Stimulated activated naive CD4-positive, alpha-beta T cell (primary cell): ENCODE results near the gene EREG.
"Not testable (repeated sequence)": the region's sequence is repeated elsewhere in the genome, so short reads cannot be mapped to it uniquely, and the experiment has no call there.

Source experiments
- DNase-seq, 6 experiments: peaks; one replicate each; lab custom pipeline; 2025; lab: John Stamatoyannopoulos, UW

Gene EREG, protein sequence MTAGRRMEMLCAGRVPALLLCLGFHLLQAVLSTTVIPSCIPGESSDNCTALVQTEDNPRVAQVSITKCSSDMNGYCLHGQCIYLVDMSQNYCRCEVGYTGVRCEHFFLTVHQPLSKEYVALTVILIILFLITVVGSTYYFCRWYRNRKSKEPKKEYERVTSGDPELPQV

DNA sequence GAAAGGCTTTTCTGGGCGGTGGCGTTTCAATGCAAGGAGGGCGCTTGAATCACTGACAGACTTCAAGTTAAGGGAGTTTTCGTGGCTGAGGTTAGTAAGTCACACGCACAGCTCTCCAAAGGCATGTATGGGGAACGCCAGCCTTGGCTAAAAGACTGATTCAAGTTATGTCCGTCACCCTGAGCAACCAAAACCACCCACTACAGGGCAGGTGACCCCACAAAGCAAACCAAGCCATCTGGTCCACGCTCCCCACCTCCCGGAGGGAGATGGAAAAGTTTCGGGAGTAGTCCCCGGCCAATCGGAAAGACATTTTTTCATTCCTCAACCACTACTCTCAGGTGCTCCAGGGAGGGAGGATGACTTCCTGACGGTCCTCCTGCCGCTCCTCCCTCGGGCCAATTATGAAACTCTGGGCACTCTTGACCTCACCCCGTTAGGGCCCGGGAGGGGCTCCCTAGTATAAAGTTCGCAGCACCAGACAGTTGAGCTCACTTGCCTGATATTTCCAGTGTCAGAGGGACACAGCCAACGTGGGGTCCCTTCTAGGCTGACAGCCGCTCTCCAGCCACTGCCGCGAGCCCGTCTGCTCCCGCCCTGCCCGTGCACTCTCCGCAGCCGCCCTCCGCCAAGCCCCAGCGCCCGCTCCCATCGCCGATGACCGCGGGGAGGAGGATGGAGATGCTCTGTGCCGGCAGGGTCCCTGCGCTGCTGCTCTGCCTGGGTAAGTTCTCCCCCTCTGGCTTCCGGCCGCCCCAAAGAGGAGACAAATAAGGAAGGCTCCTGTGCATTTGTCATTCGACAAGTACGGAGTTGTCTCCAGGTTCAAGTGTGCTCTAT lies at the start of gene EREG:
Gene EREG, plus strand, starts transcription at position 494 of the 840 bp plus-strand sequence. Its CDS starts 164 bp downstream, at position 658.
- DNase-seq: peak in 3 of 6 experiments; percentile 1 to 43 (median 5)

DNA sequence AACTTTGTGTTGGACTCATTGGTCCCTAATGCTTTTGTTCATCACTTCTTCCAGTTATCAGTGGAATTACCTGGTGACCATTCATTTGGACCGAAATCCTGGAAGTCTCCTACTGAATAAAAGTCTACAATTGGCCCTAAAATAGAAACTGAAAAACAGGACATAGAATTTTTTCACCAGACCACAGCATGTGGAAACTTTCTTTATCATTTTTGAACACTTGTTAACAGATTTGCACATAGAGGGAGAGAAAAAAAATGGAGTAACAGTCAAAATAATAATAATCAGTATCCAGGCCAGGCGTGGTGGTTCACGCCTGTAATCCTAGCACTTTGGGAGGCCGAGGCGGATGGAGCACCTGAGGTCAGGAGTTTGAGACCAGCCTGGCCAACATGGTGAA lies 49.6 kb upstream of the EREG start:
- no peak for DNase-seq

DNA sequence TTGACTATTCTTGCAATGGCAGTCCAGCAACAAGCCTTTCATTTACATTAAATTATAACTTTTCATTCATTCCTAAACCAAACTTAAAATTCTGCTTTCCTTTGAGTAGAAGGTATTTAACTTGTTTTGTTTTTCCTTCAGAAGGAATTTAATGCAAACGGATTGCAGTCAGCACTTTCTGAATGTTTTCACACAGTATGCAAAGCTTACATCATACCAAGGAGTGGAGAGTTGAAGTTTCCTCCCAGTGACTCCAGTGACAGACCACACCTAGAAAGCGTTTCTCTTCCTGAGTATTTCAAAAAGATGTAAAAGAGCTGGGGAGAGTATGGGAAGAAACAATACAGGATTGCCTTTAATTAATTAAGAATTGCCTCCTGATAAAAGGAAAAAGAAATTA lies 48.5 kb upstream of the EREG start:
- DNase-seq: no peak

DNA sequence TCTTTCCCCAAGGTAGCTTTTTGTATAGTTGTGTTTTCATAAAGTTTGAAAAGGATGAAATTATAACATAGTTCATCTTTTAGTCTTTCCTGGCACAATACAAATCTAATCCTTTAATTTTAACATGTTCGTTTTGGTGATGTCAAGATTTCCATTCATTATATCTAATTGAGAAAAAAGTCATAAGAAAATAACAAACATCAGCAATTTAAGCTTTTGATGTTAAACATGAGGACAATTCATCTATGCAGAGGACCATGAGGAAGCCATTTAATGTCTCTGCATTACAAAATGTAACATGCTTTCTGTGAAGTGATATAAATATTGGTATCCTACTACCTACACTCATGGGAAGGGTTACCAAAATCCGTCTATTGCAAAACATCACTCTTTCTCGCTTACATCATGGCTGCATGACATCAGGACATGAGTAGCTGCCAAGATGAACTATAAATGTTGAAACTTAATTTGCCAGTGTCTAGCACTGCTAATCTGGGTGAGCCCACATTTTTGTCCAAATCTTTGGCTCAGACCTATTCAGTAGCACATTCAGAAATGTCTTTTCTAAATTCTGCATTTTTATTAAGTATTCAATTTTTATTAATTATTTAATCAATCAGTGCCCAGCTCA lies 47.2 kb upstream of the EREG start:
- DNase-seq: no peak

DNA sequence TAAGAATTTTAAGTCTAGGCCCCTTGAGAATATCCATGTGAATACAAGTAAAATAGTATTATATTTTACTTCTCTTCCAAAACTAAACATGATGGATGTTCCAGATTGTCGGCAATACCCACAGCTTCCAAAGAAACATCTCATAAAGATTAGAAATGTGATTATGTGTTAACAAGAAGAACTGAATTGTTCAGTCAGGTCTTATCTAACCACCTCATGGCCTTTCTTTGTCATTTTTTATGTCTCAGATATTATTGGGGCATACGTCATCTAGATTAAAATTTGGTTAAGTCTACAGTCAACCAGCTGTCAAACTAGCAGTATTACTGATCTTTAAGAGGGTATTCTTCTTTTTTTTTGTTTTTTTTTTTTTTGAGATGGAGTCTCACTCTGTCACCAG lies 46.7 kb upstream of the EREG start:
- DNase-seq: no peak

DNA sequence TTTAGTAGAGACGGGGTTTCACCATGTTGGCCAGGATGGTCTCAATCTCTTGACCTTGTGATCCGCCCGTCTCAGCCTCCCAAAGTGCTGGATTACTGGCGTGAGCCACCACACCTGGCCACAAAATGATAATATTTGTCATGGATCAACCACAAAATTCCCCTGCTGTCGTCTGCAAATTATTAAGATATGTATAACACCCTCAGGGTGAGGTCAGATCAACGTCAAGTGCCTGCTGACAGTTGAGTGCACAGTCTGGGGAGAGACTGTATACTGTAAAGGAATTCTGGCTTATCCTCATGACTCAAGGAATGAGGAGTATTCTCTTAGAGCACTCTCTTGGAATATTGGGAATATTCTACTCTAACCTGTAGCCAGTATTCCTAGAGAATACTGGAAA lies 45.5 kb upstream of the EREG start:
- no peak for DNase-seq

DNA sequence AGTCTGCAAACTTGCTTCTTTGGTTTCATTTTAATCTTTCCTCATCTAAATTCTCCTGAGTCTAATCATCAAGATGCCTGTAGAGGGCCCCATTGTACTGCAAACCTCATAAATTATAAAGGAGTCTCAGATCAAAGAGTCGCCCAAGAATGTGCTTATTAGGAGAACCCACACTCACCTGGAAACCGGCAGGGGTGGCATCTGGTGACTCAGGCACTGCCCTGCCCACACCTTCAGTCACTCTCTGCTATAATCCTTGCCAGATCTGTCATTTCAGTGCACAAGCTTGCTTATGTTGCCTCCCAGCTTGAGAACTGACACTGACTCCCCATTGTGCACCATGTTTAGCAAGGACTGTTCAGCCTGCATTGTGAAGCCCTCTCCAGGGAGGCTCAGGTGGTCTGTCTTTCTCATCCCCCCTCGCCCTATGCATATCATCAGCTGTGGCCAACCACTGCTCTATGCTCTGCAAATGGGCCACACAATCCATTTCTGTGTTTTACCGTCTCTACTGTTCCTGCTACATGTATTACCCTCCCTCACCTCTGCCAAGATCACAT lies 44.3 kb upstream of the EREG start:
- peak in 3 of 6 experiments; percentile 0 to 33 (median 17) for DNase-seq

DNA sequence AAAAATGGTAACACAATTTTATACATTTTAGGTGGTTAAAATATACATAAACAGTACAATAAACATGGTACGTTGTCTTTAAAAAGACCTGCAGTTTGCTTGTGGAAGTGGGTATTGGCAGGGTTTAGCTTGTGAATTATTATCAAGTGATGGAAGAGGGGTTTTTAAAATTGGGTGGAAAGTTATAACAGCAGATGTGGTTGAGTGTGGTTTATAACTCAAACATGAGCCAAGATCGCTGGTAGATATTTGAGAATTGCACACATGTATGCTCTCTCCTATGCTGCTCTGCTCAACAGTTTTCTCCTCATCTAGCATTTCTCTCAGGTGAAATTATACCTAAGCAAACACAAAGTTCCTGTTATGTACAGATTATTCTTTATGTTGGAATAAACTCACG lies 42.6 kb upstream of the EREG start:
- no peak for DNase-seq

DNA sequence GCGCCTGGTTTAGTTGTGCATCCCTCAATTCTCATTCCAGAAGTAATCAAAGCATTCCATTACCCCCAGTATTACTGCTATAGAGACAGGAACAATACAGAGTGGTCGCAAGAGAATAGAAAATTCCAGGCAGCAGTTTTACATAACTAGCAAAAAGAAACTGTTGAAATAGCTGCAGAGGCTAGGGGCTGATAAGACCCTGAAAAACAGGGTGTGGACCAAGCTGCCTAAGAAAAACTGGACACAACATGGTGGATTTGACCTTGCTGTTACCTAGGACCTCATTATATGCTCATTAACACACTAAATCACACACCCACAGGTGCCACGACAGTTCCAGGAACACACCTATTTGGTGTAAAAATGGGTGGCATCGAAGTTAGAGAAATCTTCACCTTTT lies 41.3 kb upstream of the EREG start:
- DNase-seq: no peak

DNA sequence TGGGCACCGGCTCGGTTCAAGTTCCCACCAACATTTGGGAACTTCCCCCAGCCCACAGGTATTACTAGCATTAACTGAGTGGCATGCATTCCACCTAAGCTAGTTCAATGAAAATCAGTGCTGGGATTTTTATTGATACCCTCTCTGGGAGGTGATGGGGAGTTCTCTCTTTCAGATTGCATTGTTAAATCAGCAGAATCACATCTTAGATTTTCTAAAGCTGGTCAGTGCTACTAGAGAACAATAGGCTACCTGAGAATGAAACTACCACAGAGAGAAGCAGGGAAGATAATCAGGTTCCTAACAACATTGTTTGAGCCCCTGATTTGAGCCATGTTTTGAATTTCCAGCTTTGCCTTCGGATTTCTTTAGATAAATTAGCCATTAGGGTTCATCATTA lies 40.7 kb upstream of the EREG start:
- no peak for DNase-seq

DNA sequence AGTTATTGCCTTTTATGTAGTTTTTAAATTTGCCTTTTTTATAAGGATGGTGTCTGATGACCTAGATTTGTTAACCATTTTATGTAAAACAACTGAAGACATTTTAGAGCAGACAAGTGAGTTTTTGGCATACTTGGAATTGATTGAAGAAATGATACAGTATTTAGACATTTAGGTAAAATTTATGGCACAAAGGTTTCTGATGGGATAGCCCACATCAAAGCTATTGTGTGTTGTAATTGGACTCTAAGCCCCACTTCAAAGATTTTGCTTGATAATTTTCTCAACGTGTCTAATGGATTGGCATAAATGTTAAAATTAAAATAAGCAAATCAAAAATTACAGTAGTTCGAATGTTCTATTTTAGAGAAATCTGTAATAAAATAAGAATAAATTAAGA lies 39.1 kb upstream of the EREG start:
- no peak for DNase-seq

DNA sequence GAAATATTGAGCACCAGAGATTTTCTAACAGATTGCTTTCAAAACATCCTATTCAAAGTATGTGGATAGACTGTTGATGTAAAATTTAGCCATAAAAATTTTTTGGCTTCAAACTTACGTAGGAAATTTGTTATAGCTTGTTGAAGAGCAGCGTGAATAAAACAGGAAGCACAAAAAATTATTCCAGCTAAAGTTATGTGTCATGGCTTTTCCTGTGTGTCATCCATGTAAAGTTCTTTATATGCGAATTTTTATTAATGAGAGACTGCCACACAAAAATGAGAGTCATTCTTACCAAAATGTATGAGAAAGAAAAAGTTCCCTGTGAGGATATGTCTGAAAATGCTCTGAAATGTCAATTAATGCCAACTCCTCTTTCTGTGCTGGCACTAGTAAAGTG lies 37.2 kb upstream of the EREG start:
- no peak for DNase-seq

DNA sequence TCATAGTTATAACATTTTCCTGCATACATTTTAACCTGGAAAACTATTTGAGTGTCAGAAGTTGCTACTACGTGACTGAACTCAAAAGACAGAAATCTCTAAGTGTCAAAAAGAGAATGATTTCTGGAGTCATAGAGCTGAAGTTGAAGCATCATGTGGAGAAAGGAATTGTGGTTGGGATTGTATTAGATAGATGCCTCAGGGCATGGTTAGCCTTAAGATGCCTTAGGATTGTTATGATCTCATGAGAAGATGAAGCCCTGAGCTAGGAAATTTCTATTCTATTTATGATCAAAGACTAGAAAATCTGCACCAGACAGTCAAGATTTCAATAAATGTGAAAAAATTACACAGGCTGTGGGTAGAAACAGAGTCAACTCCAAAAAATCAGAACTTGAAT lies 36.4 kb upstream of the EREG start:
- DNase-seq: no peak

DNA sequence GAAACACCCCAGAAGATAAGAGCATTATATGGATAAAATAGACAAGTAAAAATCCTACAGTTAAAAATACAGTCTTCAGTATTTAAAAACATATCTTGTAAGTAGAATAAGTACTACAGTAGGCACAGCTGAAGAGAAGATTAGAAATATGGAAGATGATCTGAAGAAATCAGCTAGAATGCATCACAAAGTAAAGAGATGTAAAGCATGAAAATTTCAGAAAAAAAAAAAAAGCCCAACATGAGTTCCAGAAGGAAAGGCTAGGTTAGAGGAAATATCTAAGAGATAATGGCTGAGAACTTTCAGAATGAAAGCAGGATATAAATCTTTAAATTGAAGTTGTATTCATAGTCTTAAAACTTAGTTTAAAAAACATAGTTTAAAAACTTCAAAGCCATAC lies 35.6 kb upstream of the EREG start:
- DNase-seq: no peak

DNA sequence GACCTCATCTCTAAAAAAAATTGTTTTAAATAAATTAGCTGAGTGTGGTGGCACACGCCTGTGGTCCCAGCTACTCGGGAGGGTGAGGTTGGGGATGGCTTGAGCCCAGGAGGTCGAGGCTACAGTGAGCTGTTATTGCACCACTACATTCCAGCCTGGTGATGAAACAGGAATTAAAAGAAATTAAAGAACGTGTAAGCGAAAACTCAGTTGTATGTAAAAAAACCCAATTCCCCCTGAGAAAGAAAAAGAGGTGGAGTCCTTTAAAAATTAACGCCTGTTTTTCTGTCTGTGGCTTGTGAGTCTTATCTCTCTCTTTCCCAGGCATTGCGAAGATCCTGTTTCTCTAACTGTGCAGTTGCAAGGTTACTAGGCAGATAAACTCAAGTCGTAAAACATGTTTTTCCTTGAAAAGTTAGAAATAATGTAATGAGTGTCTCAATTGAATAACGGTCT lies 34.6 kb upstream of the EREG start:
- DNase-seq: no peak

DNA sequence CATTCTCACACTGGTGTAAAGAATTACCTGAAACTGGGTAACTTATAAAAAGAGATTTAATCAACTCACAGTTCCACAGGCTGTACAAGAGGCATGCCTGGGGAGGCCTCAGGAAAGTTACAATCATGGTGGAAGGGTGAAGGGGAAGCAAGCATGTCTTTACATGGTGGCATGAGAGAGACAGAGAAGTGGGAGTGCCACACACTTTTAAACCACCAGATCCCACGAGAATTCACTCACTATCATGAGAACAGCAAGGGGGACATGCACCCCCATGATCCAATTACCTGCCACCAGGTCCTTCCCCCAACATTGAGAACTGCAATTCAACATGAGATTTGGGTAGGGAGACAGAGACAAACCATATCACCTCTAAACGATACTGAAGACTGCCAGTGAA lies 33.7 kb upstream of the EREG start:
- no peak for DNase-seq

DNA sequence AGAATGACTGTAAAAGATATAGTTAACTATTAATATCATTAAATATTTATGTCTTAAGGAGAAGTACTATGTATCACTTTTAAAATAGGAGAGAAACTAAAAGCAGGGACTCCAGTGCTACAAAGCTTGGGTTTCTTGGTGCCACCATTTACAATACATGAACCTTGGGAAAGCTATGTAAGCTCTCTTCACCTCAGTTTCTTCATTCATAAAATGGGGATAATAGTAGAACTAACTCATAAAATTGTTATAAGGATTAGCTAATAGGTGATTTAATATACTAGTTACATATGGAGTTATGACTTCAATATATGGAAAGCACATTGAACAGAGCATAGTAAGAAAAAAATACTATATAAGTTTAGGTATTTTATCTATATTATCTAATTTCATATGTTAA lies 33.0 kb upstream of the EREG start:
- DNase-seq: no peak

DNA sequence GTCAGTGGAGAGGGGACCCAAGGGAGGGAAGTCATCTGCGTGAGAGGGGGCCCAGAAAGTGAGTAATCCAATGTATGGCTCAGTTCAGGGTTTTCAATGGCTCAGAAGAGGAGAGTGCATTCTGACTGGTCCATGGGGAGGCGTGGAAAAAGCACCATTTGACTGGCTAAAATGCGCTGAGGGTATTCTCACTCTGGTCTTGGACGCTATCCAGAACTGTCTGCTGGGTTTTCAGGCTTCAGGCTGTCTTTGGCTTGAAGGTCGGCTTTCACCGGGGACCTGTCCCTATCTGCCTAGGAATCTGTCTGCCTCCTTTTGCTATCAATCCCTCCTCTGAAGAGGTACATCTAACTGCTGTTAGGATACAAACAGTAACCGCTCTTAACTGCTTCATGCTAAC lies 30.3 kb upstream of the EREG start:
- DNase-seq: no peak

DNA sequence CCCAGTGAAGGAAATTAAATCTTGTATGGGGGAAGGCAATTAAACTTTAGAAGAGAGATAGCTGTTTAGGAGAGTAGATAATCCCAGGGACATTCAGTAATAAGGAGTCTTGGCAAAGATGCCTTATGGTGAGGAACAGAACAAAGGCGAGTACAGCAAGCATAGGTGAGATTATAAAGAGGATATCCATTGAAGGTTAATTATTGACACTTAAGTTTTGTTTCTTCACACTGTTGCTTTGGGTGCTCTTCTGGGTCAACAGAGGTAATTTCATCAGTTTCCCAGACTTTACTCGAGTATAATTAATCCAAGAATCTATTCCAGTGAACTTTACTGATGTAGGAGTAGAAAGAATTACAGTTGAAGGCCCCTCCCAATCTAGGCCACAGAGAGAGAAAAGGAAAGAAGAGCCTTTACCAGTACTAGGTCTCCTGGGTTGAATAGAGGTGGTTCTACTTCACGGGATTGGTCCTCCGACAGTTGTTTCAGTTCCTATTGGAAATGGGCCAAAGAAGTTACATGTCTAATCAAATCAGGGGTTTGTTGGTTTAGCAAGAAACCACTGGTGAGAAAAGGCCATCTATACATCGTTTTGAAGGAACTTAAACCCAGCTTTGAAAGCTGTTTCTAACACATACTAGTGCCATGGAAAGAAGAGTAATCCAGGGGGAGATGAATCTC lies 29.5 kb upstream of the EREG start:
- no peak for DNase-seq

DNA sequence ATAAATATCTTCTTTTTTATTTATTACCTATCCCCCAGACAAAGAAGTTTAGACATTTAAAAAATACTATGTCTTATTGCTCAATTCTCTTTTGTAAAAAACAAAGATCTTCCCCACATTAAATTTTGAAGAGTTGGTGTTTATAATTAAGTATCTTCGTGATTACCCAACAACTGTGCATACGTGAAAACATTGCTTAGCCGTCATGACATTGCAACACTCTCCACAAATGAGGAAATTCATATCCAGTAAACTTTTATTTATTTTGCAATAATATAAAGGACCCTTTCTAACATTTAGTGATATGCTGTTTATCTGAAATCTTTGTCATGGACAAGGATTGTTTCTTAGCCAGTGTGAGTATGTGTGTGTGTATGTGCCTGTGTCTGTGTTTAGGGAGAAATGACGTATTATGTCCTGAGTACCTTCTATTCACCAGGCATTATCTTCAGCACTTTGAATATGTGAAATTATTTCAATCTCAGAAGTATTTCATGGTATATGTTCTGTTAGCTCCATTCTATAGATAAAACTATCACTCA lies 26.1 kb upstream of the EREG start:
- DNase-seq: no peak

DNA sequence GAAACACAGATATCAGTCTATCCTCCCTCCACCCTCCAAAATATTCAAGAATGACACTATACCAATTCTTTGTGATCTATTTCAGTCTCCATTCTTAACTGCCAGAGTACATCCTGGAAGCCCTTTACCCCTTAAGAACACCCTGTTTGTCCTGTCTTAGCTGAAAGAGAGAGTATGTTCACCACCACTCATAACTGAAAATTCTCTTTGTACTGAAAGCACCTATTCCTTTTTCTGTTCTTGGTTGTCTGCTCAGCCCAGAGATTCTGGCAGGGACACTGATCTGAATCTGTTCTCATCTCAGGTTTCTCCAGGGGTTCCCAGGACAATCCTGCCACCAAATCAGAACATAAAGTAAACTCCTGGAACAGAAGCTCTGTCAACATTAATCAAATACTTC lies 25.4 kb upstream of the EREG start:
- no peak for DNase-seq

DNA sequence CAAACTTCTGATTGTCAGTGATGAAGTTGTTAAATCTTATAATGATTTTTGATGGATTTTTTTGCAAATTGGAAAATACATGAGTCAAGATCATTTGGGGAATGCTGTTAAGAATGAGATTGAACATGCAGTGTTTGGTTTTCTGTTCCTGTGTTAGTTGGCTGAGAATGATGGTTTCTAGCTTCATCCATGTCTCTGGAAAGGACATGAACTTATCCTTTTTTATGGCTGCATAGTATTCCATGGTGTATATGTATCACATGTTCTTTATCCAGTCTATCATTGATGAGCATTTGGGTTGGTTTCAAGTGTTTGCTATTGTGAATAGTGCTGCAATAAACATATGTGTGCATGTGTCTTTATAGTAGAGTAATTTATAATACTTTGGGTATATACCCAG lies 24.5 kb upstream of the EREG start:
- DNase-seq: not testable (repeated sequence)
